Right kidney (tissue), 9 donors: Measurements from ENCODE around the gene CYP1A1.

Experiments
- DNase-seq: peaks from one replicate; pipeline ENCODE4 v3.0.0-alpha.2; 2016
- long read RNA-seq, 8 donors: transcript quantifications; one replicate each; lab custom pipeline, GENCODE V29; 2026

Gene CYP1A1, protein sequence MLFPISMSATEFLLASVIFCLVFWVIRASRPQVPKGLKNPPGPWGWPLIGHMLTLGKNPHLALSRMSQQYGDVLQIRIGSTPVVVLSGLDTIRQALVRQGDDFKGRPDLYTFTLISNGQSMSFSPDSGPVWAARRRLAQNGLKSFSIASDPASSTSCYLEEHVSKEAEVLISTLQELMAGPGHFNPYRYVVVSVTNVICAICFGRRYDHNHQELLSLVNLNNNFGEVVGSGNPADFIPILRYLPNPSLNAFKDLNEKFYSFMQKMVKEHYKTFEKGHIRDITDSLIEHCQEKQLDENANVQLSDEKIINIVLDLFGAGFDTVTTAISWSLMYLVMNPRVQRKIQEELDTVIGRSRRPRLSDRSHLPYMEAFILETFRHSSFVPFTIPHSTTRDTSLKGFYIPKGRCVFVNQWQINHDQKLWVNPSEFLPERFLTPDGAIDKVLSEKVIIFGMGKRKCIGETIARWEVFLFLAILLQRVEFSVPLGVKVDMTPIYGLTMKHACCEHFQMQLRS
- long read RNA-seq, donor 1: 0 reads
- long read RNA-seq, donor 2: 0 reads
- long read RNA-seq, donor 3: 0 reads
- long read RNA-seq, donor 4: 0 reads
- long read RNA-seq, donor 5: 0 reads
- long read RNA-seq, donor 6: 0 reads
- long read RNA-seq, donor 7: 0 reads
- long read RNA-seq, donor 8: 0 reads

DNA sequence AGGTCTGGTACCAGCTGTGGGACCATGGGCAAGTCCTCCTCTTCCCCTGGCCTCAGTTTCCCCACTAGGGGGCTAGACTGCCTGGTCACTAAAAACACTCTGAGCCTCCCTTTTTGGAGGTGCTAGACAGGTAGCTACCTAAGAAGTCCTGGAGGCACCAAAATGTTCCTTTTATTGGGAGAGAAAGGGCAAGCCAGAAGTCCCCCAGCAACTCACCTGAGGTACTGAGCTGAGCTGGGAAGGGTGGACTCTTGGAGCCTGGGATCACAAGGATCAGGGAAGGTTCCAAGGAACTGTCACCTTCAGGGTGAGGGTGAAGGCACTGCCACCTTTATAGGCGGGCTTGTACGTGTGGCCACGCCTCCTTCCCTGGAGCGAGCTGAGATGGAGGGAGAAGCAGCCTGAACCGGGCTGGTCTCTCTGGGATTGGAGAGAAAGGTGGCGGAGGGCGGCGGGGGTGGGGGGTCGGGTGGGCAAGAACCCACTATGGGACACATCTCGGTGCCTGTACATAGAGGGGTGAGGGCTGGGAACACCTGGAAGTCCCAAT lies at the start of gene CYP1A1:
Gene CYP1A1, minus strand, starts transcription at position 304 of the 550 bp plus-strand sequence. CDS start 2,431 bp downstream, outside the sequence.
- peak; percentile 10 for DNase-seq

DNA sequence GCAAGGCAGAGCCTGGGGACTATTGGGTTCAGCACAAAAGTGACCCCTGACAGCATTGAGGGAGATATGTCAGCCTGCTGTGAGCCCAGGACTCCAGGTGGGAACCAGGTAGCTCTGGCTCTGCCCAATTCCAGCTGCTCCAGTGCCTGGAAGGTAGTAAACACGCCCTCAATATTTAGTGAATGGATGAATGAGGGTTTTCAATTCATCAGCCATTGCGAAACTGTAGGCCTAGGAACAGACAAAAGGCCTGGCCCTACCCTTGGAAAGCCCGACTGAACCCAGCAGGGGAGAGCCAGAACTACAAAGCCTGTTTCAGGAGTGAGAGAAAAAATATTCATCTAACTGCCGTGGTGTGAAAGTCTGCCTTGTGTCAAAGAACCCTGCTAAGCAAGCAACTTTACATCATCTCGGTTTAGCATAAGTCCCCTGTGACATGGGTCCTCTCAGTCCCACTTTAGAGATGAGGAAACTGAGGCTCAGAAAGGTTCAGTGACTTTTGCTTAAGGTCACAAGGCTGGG lies 48.5 kb upstream of the CYP1A1 start:
- DNase-seq: no peak

DNA sequence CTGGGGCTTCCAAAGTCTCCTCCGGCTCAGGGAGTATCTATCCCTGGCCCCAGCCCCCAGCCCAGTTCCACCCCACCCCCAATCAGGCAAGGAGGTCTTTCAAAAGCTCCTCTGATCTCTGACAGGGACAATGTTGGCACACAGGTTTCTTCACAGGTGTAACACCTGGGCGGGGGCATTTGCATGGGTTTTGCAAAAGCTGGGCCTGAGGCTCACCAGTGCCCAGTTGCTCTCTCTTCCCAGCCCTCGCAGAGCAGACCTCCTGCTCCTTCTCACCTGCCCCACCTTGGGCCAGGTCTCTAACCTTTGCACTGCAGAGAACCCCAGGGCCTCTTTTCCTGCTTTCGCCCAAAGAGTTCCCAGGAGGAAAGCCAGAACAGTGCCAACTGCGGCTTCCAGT lies 48.0 kb upstream of the CYP1A1 start:
- no peak for DNase-seq

DNA sequence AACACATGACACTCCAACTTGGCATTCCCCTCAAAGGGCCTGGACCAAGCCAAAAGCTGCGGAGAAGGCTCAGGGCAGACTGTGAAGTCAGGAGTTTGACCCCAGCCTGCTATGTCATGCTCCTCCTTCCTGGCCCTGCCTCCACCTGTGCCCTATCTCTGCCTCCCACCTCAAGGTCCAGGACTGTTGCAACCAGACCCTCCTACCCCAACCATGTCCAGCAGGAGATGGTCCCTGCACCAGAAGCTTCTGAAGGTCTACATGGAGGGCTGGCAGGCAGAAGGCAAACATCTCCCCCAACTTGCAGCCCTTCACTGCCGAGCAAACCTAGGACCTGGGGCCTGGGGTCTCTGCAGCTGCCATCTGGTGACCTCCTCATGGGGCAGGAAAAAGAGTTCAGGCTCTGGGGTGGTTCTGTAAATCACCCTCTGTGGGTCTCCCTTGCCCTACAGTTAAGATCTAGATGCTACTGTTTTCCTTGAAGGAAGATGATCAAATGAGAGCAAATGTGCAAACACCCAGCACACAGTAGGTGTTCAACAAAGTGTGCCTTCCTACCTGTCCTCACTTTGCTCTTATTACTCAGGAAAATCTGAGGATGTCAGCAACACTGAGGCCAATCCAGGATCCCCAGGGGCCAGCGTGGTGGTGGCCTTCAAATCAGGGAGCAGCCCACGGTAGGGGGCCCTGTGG lies 45.0 kb upstream of the CYP1A1 start:
- DNase-seq: no peak

DNA sequence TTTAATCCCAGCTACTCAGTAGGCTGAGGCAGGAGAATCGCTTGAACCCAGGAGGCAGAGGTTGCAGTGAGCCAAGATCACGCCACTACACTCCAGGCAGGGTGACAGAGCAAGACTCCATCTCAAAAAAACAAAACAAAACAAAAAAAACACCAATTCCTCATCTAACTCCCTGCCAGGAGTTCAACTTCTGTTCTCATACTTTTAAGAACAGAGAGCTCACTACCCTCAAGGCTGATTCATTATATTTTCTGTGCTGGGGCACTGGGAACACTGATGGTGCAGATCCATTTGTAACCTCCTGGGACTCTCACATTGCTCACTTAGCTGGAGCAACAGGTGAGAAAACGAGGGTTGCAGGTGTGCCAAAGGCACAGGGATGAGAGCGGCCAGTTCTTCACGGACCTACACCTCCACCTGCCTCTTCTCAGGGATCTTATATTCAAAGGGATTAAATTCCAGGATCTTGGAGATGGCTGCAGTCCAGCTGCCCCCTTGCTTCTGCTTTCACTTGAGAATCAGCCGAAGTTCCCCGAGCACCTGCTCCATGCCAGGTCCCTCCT lies 44.2 kb upstream of the CYP1A1 start:
- DNase-seq: no peak

DNA sequence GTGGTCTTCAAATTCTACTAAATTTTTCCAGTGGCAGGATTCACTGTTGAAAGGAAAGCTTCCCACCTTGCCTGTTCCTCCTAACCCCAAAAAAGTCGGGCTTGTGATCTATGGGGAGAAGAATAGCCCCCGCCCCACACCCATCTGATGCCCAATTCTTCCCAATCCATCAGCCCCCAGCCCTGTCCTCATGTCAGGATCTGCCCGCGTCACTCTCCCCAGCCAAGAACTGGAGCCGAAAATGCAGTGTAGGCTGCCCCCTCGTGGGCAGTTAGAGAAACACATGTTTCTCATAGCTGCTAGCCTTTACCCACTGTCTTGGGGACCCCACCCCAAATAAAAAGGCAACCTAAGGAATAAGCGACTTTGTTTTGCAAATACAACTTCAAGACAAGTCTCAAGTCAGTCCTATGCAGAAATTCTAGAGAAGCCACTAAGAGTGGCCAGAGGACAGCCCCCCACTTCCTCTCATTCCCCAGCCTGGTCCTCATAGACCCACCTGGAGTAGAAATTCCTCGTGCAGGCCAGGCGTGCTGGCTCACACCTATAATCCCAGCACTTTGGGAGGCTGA lies 43.5 kb upstream of the CYP1A1 start:
- peak; percentile 66 for DNase-seq

DNA sequence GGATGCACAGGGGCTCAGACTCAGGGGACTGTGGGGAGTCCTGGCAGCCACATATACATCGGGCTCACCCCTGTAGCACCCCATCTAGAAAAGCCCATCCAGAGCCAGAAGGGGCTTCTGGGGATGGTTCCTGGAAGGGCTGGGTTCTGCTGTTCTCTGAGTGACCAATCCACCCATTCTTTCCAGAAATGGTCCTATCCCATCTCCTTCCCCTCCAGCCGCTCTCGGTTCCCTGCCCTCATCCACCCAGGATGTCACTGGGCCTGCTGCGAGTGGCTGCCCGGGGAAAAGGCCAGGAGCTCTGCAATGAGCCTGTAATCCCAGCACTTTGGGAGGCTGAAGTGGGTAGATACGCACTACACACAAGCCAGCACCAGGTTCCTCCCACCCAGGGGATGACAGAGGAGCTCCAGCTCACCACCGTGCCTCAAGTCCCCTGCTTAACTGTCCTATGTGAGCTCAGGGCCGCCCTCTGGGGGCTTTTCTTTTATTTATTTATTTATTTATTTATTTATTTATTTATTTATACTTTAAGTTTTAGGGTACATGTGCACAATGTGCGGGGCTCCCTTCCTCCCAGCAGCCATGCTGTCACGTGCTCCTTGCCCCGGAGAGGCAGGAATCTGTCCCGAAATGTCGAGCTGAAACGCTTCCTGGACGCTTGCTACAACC lies 42.9 kb upstream of the CYP1A1 start:
- DNase-seq: no peak

DNA sequence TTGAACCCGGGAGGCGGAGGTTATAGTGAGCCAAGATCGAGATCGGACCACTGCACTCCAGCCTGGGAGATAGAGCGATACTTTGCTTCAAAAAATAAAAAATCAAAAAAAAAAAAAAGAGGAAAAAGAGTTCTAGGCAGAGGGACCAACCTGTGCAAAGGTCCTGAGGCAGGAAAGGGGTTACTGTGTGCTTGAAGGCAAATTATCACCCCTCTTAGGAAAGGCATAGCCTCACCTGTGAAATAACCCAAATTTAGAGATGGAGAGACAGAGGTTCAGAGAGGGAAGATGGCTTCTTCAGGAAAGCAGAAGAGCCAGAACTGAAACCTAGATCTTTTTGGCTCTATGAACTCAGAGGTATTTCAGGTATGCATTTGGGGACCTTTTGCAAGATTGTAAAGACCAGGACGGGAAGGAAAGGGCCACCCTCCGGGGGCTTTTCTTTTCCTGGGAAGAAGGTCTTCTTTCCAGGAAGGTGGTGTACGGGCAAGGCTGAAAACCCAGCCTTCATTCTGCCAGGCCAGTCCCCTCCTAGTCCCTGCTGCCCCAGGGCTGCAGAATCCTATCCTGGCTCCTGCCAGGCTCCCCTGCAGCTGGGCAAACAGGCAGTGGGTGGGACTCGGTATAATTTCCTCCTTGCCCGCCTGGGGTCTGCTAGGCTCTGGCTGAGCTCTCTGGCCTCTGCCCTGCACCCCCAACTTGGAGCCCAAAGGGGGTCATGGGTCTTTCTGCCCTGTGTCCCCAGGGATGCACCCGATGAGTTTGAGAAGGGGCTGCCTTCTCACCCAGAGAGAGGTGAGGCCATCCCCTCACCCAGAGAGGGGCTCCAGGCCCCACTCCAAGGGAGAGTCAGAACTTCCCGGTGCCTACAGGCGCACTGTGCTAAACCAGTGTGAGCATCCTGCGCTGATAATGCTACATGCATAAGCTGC lies 42.1 kb upstream of the CYP1A1 start:
- no peak for DNase-seq

DNA sequence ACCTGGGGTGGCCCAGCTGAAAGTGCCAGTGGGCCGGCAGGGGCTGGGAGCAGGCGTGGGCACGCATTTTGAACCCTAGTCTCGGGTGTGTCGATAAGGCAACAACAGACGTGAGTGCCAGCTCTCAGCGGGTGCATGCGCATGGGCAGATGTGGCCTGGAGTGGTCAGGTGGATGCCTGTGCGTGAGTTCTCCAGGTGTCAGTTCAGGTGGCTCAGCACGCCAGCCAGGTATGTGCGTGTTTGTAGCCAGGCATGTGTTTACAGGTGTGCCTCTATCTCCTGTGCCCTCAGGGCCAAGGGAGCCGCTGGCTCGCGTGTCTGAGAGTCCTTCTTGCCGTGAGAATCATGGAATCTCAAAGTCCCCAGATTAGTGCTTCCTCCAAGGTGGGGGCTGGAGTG lies 38.1 kb upstream of the CYP1A1 start:
- DNase-seq: no peak

DNA sequence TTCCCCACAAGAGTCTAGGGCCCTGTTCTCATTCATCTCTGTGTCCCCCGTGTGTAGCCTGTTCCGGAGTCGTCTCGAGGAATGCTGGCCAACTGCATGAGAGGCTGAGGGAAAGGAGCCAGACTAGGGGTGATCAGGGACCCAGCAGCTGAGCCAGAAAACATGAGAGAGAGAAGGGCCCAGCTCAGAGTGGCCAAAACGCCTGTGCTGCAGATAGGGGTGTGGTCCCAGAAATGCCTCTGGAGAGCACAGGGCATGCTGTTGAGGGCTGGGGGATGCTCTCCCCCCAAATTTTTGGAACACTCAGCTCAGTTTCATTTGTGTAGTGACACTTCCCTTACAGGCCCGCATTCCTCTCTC lies 37.4 kb upstream of the CYP1A1 start:
- DNase-seq: no peak

DNA sequence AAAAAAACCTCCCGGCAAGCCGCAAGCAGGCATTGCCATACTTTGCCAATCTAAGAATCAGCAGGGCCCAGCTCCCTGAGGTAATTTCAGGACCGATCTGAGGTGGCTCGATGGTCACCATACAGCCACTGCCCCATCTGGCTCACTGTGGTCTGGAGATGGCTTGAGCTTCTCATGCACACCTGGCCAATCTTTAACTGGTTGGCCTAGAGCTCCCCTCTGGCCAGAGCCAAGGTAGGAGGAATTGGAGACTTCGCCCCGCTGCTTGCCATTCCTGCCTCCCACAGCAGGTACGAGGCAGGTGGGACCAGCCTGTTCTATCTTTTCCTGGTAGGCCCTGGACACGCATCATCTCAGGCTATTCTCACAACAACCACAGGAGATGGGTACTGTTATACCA lies 33.4 kb upstream of the CYP1A1 start:
- DNase-seq: no peak

DNA sequence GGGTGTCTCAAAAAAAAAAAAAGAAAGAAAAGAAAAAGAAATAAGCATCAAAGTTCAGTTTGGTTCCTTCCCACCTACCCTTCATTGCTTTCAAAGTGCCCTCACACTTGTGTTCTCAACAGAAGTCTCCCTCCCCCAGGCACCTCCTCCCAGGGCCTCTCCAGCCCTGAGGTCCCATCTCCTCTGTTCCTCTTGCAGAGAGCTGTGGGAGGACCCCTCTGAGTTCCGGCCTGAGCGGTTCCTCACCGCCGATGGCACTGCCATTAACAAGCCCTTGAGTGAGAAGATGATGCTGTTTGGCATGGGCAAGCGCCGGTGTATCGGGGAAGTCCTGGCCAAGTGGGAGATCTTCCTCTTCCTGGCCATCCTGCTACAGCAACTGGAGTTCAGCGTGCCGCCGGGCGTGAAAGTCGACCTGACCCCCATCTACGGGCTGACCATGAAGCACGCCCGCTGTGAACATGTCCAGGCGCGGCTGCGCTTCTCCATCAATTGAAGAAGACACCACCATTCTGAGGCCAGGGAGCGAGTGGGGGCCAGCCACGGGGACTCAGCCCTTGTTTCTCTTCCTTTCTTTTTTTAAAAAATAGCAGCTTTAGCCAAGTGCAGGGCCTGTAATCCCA lies 29.4 kb upstream of the CYP1A1 start:
- DNase-seq: no peak

DNA sequence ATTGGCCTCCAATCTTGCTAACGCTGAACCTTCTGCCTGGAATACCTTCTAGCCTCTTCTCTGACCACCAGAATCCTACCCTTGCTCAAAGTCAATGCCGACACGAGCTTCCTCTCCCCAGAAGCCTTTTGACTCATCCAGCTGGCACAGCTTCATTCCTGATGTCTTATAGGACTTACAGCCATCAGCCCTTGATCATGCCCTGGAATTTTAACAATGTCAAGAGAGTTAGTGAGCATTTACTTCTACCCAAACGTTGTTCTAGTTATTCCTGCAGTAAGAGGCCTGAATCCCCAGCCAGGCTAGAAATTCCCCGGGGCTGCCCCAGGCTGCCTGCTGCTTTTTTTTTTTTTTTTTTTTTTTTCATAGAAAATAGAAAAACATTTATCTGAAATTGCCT lies 27.2 kb upstream of the CYP1A1 start:
- no peak for DNase-seq

DNA sequence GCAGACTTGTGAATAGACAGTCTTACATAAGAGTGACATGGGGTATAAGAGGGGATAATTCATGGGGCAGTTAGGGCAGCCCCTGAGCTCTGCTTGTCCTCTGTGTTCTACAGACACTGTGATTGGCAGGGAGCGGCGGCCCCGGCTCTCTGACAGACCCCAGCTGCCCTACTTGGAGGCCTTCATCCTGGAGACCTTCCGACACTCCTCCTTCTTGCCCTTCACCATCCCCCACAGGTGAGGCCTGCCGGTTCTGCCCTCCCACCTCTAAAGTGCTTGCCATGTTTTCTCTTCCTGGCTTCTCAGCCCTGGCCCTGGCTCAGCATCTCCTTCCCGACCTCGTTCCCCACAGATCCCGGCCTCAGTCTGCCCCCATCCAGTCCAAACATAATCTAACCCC lies 26.7 kb upstream of the CYP1A1 start:
- no peak for DNase-seq

DNA sequence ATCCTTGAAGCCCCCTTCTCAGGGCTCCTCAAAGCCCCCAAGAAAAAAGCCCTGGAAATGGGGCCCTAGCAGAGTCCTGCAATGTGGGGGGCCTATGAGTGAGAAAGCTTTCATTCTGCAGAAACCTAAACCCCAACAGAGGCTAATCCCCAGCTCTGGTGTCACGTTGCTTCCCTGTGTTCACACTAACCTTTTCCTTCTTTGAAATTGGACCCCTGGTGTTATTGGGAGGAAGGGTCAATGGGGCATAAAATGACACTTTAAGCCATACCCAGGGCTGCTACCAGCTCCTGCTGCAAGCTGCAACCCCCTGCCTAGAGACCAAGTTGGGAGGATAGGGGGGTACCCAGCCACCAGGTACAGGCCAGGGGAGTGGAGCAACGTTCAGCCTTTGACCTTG lies 25.4 kb upstream of the CYP1A1 start:
- no peak for DNase-seq

DNA sequence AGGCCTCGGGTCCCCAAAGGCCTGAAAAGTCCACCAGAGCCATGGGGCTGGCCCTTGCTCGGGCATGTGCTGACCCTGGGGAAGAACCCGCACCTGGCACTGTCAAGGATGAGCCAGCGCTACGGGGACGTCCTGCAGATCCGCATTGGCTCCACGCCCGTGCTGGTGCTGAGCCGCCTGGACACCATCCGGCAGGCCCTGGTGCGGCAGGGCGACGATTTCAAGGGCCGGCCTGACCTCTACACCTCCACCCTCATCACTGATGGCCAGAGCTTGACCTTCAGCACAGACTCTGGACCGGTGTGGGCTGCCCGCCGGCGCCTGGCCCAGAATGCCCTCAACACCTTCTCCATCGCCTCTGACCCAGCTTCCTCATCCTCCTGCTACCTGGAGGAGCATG lies 24.5 kb upstream of the CYP1A1 start:
- no peak for DNase-seq

DNA sequence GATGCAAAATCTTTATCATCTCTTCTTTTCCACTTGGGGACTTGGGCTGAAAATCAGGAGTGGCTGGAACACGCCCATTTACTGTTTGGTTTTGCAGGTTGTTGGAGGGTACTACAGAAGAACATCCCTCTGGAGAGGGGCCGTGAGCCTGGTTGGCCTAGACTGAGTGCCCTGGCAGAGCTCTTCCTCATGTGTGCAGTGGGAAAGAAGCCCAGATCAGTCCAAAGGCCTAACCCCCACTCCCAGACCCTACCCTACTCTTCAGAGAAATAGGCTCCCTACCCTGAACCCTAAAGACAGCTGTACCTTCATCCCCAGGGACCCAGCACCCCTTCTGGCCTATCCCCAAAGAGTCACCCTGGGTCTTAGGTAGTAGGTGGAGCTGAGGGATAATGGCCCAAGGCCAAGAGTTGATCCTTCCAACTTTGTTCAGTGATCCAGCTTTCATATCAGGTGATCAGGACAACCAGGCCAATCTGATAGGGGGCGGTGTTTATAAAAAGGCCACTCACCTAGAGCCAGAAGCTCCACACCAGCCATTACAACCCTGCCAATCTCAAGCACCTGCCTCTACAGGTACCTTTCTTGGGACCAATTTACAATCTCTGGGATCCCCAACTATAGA lies 23.1 kb upstream of the CYP1A1 start, which contains the start of gene CYP1A2:
Gene CYP1A2, plus strand, starts transcription at position 524 of the 625 bp plus-strand sequence. CDS start 894 bp downstream, outside the sequence.
- no peak for DNase-seq

DNA sequence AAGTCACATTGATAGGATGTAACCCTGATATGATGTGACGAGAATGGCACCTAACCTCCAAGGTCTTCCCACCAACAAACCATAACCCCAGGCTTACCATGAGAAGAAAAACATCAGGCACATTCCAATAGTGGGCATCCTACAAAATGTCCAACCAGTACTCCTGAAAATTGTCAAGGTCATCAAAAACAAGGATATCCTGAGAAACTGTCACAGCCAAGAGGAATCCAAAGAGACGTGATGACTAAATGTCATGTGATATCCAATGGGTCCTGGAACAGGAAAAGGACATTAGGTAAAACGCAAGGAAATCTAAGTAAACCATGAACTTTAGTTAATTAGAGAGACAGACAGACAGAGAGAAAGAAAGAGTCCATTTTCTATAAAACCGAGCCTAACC lies 21.1 kb upstream of the CYP1A1 start:
- no peak for DNase-seq

DNA sequence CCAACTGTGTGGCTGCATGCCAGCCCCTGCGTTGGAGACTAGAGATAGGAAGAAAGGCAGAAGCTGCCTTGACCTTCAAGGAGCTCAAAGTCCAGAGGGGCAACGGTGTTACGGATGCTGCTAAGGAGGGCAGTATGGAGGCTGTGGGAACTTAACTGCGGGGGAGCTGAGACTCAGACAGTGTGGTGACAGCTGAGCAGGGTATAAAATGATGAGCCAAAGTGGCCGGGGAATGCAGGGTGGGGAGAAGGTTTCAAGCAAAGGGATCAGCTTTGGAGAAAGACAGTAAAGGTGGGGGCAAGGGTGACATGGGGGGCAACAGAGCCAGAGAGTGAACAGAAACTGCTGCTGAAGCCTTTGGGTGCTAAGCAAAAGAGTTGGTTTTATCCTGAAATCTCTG lies 17.1 kb upstream of the CYP1A1 start:
- DNase-seq: no peak
